HL-60/S4 treated with retinoic acid at 250 ng/mL for 4 days and 3 days (cell line): ENCODE data around the gene SPPL3.

Experiments used
- in situ Hi-C: fragments of 300-500 bp; cut with MboI; formaldehyde crosslinking; loops from 2 replicates; pipeline ENCODE4 v1.7.0; 2022; ENCODE audit warnings: low sequenced_read_pairs

Gene SPPL3

DNA sequence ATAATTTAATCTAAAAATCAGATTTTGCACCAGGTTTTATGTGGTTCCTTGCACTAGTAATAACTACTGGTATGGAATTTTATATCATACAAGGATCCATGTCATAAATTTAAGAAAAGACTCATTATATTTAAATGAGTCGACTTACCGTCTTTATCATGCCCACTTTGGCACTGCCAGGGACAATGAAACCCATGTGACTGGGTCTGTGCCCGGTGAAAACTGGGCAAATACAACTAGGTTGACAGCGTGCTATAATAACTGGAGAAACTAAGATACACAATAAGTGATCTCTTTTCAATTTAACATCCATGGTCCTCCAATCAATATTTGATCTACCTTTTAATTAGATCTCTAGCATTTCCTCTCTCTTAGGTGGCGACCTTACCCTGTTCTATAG is 114.0 kb downstream of the SPPL3 start:
- in situ Hi-C loops = no loop called here

DNA sequence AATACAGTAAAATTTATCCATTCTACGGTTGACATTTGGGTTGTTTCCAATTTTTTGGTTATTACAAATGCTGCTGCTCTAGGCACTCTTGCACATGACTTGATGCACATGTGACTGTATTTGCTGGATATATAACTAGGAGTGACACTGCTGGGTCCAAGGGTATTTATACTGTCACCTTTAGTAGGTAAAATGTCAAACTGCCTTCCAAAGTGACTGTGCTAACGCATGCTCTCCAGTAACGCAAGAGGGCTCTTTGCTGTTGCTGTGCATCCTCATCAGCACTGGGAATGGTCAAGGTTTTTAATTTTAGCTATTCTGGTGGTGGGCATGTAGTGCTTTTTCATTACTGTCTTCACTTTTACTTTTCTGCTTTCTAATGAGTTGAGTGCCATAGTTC is 116.3 kb downstream of the SPPL3 start:
- in situ Hi-C loops = no loop called here

DNA sequence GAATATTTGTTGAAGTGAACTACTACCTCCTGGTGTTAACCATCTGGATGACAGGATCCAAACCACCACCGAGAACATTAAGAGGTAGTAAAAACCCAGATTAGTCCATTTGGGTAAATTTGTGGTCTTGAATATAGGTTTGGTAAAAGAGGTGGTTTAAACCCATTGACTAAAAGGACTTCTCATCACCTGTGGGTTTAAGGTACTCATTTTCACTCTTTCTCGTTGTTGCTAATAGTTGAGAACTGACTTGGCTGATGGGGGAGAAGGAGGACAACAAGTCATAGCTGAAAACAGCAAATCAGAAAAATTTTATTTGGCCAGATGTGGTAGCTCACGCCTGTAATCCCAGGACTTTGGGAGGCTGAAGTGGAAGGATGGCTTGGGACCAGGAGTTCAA is 119.4 kb downstream of the SPPL3 start:
- in situ Hi-C loops = no loop called here

DNA sequence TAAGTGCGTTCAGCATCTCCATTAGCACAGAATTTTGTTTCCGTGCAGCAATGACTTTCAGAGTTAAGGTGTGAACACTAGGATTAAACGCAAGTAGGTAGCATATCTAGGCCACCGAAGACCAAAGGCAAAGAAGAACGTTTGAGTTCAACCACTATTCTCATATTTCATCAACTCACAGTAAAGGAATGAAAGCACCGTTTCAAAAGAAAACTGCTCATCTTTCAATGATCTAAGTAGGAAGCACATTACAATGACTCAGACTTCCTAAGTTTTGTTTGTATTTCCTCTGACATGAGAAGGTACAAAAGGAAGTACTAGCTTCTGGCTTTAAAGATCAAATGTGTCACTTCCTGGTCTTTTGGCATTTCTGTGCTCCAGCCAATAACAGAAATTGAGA is 121.0 kb downstream of the SPPL3 start:
- in situ Hi-C loops = no loop called here

DNA sequence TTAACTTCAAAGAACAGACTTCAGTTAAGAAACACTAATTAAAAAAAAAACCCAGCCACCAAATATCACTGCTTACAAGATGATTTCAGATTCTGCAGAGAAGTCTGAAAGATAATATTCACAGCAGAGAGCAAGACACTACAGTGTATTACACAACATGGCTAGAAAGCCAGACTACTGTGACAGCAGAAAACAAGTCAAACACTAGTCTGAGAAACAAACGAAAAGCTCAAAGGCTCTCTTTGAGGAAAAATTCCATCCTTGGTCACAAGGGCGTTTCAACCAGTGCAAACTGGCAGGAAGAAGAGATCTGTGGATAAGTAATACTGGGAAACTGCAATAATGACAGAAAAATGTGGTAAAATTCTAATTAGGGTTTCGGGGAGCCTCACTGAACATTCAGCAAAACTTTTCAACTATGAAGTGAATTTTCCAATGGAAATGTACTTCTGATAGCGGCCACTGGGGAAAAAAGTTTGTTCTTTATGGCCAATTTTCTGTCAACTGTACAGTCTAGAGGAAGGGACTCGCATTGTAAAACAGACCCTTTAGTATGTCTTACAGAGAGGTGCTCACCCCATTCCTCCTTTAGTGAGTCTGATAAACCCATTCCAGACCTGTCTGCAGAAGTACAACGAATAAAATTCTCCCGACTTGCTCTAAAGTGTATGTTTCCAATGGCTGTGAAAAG is 128.2 kb downstream of the SPPL3 start:
- in situ Hi-C loops = no loop called here

DNA sequence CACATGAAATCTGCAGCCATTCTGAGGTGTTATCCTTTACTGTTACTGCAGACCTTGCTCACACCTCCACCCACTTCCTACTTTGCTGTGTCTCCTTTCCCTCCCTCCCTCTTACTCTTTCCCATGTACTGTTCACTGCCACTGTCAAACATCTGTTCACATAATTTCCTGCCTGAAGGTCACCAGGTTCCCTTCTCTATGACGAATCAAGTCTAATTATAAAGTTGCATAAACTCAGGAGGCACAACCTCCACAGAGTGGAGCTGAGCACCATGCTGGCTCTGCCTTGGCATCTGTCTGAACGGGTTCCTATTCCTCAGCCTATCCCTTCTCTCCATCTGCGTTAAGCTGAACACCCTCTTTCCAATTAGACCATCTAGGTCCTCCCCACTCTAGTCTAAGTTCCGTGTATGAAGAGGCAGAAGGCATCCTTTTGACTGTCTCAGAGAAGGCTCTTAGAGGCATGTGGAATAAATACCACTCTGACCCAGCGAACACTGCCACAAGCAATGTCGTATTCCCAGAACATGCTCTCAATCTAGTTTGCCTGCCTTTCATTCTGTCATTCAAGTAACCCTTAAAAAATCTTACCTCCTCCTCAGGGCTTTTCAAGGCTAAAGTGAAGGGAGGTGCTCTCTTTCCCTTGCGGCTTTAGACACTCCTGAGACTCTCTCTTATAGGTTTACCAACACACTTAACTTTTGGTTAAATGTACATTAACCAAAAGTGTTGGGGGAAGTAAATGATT is 129.8 kb downstream of the SPPL3 start:
- in situ Hi-C loops = no loop called here

DNA sequence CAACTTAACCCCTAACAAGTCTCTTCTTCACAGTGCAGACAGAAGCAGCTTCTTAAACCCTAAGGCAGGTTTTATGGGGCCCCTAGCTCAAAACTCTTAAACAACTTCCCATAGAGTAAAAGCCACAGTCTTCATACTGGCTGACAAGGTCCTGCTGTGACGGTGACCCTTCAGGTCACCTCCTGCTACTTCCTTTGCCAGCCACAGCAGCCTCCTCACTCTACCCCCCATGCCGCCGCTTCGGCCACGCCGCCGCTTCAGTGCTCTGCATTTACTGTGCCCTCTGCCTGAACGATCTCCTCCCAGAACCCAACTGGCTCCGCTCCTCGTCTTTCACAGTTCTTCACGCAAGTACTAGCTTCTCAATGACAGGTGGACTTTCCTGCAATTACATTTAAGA is 133.1 kb downstream of the SPPL3 start:
- in situ Hi-C loops = no loop called here

- in situ Hi-C loops = no loop called here
Measured at GRCh38 chr12:120767071-120768024, 136.8 kb downstream of the SPPL3 start.

DNA sequence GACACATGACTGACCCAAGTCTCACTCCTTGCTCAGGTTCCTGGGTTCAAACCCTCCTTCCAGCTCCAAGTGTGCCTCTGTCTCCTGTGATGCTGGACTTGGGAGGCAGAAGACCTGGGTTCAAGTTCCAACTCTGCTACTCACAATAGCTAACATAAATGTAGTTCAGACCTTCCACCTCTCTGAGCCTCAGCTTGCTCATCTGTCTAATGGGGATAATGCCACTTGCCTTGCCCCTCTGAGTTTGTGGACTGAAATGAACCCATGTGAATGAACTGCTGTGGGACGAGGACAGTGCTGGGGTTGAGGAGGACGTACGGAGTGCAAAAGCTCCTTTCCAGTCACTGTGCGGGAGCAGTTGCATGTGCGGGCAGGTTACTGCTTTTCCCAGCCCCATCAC is 137.6 kb downstream of the SPPL3 start:
- in situ Hi-C loops = no loop called here

GRCh38 chr12:120764816-120765215 is 139.3 kb downstream of the SPPL3 start:
- in situ Hi-C loops = no loop called here

GRCh38 chr12:120763250-120763649 is 140.9 kb downstream of the SPPL3 start:
- in situ Hi-C loops = no loop called here

DNA sequence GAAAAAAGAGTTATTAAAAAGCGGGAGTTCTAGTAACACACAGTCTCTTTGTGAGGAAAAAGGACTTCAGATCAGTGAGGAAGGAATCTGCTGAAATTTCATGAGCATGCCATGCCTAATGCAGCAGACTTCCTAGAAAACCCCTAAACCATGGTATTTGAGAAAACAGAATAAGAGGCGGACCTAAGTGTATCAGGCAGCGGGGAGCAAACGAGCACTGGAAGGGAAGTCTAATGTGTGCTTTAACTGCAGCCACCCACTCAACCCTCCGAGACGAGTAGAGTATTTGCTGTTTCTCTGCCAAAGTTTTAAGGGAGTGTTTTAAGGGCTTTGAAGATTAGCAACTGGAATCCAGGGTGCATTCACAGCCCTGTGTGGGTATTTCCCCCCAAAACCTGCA is 142.1 kb downstream of the SPPL3 start:
- in situ Hi-C loops = no loop called here

- in situ Hi-C loops = no loop called here
Measured at GRCh38 chr12:120761519-120761934, 142.6 kb downstream of the SPPL3 start.

DNA sequence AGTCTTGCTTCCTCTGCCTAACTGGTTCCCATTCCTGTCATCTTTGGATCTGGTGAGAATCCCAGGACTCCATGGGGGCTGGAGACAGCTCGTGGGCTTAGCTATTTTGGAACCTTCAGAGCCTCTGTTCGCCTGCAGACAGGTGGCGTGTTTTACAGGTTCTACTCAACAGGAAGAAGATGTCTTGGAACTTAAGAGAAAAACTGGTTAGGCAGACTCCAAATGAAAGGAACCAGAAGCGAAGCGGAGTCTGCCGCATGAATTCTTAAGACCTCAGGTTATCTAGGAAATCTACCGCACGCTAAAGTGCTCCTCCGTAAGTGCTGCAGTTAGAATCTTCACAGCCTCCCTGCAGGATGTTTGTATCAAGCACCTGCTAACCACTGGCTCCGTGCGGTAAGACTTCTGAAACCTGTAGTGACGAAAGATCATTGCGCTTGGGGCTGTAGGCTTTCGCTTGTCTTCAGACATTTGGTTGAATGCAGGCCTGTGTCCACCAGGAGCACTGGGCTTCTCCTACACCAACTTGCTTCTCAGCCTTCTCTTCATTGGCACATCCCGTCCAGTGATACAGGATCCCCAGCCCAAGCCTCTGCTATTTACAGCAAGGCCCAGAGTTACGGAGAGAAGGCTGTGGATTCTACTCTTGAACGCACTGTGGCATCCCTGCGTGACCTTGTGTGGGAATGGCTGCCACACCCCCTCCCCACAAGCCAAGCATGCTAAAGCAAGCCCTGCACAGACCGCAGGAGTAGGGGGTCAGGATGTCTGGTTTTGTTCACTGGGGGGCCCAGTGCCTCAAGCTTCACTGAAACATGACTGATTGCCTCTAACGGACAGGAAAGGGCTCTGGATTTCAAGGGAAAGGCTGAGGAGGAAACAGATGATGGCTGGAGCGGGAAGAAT is 143.6 kb downstream of the SPPL3 start:
- in situ Hi-C loops = no loop called here

DNA sequence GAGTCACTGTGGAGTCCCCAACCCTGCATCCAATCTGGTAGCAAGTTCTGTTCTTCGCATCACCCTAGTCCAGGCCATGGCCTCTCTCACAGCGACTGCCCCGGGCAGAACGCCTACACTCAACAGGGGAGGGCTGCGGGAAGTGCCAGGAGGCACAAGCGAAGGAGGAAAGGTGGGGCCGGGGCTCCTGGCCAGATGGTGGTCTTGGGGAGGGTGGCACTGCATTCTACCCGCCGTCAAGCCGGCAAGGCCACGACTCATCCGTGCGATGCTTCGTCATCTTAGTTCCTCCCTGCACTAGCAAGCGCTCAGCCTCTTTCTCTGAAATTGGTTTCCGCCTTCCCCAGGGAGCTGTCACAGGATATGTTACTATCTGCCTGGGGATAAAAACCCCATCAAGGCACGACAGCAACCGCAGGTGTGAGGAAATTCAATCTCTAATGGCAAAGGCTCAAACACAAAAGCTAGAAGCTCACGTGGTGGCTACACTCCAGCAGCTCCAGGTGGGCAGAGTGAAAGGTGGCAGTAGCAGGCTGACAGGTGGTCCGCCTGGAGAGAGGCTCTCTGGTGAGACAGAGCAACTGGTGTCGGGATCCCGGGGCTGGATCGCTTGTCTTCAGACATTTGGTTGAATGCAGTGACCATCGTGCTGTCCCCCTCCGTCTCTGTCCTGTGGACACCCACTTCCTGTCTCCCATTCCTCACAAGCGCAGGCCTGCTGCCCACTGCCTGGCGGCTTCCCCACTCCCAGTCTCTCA is 144.4 kb downstream of the SPPL3 start:
- in situ Hi-C loops = no loop called here

GRCh38 chr12:120758798-120759590 is 145.2 kb downstream of the SPPL3 start:
- in situ Hi-C loops = no loop called here

DNA sequence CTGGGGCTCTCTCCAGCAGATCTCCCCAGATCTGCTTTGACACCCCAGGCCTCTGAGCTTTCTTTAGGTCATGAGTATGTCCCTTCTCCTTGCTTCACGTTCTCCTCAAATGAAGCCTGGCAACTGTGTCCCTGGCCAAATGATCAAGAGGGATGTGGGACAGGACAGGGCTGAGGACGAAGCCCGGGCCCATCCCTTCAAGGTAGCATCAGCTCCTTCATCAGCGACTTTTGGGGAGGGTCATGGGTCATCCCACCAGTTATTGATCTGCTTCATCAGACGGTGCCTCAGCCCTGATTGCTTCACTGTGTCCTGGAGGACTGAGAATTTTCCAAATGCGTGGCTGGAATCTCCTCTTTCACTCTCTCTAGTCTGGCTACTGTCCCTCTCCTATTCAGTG is 146.2 kb downstream of the SPPL3 start:
- in situ Hi-C loops = no loop called here

GRCh38 chr12:120757226-120757742 is 146.9 kb downstream of the SPPL3 start:
- in situ Hi-C loops = no loop called here

DNA sequence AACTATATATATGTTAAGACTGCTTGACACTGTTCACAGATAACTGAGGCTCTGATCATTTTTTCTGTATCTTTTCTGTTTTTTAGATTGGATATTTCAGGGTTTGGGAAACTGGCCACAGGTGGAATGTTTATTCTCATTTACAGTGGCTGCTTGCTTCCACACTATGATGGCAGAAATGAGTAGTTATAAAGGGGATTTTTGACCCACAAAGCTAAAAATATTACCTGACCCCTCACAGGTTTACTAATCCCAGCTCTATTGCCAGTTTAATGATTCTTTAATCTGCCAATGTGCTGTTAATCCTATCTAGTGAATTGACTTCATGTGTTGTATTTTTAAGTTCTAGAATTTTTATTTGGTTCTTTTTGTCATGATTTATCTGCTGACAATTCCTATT is 148.9 kb downstream of the SPPL3 start:
- in situ Hi-C loops = no loop called here
